ENCODE results near the gene TFDP2. TPM values are rescaled to one million over a fixed set of nuclear protein-coding genes. Genes with fewer than 3 reads are reported as not detected.

TFDP2 gene
- total and polyA plus RNA-seq, 9 of the 15 experiments (the other 6 are each of a cell fraction or from before 2014, with no cell fraction given): 95.6 to 179 (median 126) TPM

- no peak for TF ChIP-seq MEF2D (tag; conservative IDR thresholded peaks at IDR 0.05; ENCODE audit: low read depth)
- TF ChIP-seq ZNF324 (CRISPR knock-in tag; IDR thresholded peaks at IDR 0.05): no peak
- peak; percentile 7 for TF ChIP-seq DACH1 (IDR thresholded peaks at IDR 0.05; ENCODE audit: partially characterized antibody)
- TF ChIP-seq KAT8 (IDR thresholded peaks at IDR 0.05; ENCODE audit: low read depth): no peak
- TF ChIP-seq, protein P1, sequence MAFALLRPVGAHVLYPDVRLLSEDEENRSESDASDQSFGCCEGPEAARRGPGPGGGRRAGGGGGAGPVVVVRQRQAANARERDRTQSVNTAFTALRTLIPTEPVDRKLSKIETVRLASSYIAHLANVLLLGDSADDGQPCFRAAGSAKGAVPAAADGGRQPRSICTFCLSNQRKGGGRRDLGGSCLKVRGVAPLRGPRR (CRISPR knock-in tag; IDR thresholded peaks at IDR 0.05): no peak
- no peak for TF ChIP-seq ZNF551 (CRISPR knock-in tag; IDR thresholded peaks at IDR 0.05)
These were observed 102.3 kb downstream of the TFDP2 start (continued) for GRCh38 chr3:142047021-142047369.

DNA sequence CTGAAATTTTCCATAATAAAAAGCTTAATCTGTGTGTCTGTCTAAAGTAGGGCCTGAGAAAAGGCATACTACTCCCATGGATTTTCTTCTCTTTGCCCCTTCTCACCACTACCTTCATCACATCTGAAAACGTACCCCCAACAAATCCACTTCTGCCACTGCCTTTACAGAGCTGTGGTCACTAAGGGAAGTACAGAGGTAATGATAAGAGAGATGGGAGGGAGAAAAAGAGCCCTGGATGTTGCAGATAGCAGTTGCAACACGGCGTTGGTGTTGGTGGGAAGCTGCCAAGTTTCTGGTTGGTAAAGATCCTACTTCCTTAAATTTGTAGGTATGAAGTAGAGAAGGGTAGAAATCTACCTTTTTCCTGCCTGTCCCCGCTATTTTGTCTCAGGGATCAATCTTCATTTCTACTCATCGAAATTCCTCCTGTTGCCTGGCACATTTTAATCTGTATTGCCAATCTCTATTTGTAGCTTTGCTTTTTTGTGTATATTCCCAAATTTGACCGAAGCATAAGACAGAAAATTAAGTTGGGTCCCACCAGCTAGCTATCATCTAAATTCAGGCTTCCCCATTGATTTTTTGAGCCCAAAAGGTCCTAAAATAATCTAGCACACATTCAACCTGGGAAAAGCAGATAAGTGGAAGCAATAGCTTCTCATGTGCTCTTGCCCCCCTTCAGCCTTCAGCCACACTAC is 102.9 kb downstream of the TFDP2 start:
- 0% methylated on average over 6 of the region's 6 CpGs for WGBS (ENCODE audit: insufficient coverage, low coverage, missing lambda C conversion rate)
- H3K9me3 ChIP-seq (replicated peaks; ENCODE audit: control insufficient read depth, insufficient read depth, low read depth, low read length): peaks cover 4% of the 10 kb centered on the region
- peak; percentile 80 to 94 (median 86) for DNase-seq (ENCODE audit: extremely low read depth in 1 of 4, low spot score in 3 of 4)
- H3K4me1 ChIP-seq (replicated peaks in 1 of 2; ENCODE audit: control insufficient read depth in 2 of 2, insufficient read depth in 2 of 2, low read length in 2 of 2): peaks cover 20 to 23% of the 10 kb centered on the region in 2 experiments
- H3K4me3 ChIP-seq: peak overlapping the region; percentile 24
- no peaks in the 10 kb centered on the region for H3K36me3 ChIP-seq (ENCODE audit: control insufficient read depth, insufficient read depth, low read length)
- ChIA-PET CTCF (ENCODE audit: low intra/inter-chr PET ratio) (no interaction called here), POLR2A (interaction anchor here (0.7 to 1.9 kb wide), 9 partner anchors 9 to 74 kb away, joined by 3 to 12 read pairs (median 4); no protein-coding TSS in a partner anchor)
- peak; percentile 98 for ATAC-seq
- peak overlapping the region; percentile 92 for H3K27ac ChIP-seq (ENCODE audit: extremely low read depth, low read depth, low read length)
- no peaks in the 10 kb centered on the region for H3K79me2 ChIP-seq (ENCODE audit: control insufficient read depth, insufficient read depth, low read length)
- FAIRE-seq: peak; percentile 97
- peak overlapping the region; percentile 63 for H2AFZ ChIP-seq (ENCODE audit: low read depth, low read length)
- H3K9ac ChIP-seq (ENCODE audit: insufficient read depth in 1 of 2, low read depth in 2 of 2, low read length in 2 of 2): peak overlapping the region in 1 of 2 experiments; percentile 66; a peak in 2 of 4 replicates
- intact Hi-C loops (cut with micrococcal nuclease): loop anchor here (1.0 kb wide), 2 partner anchors 18 to 24 kb away; no protein-coding TSS in a partner anchor
- no peaks in the 10 kb centered on the region for H3K27me3 ChIP-seq (ENCODE audit: control insufficient read depth in 2 of 2, insufficient read depth in 2 of 2, low read length in 2 of 2)
- H4K20me1 ChIP-seq (replicated peaks; ENCODE audit: control insufficient read depth, insufficient read depth, low read length): no peaks in the 10 kb centered on the region
- in situ Hi-C loops (cut with MboI): no loop called here
- no peaks in the 10 kb centered on the region for H3K9me1 ChIP-seq (ENCODE audit: control insufficient read depth, insufficient read depth, low read length)
- BruUV-seq (replicated peaks): no TSS peak
- H3K4me2 ChIP-seq (ENCODE audit: insufficient read depth, low read length): peak overlapping the region; percentile 59
- peak in 1 of 2 experiments; percentile 22; a peak in 3 of 4 replicates for TF ChIP-seq FOXK2 (conservative IDR thresholded peaks at IDR 0.05 in 1 of 2, IDR thresholded peaks at IDR 0.05 in 1 of 2; ENCODE audit: low read depth in 2 of 2)
- TF ChIP-seq NR2C2 (CRISPR knock-in tag; IDR thresholded peaks at IDR 0.05): no peak
- 0 out of 2 replicates have a peak, but pooled peaks have one; percentile 13 for TF ChIP-seq NR2C2 (tag; IDR thresholded peaks at IDR 0.05)
- no peak for TF ChIP-seq CSDE1 (IDR thresholded peaks at IDR 0.05)
- TF ChIP-seq CXXC5 (CRISPR knock-in tag; IDR thresholded peaks at IDR 0.05): peak; percentile 65
- TF ChIP-seq ZNF175 (CRISPR knock-in tag; IDR thresholded peaks at IDR 0.05; ENCODE audit: low read depth): peak; percentile 79; the same call in 1 of the 2 replicates
- TF ChIP-seq, protein P2, sequence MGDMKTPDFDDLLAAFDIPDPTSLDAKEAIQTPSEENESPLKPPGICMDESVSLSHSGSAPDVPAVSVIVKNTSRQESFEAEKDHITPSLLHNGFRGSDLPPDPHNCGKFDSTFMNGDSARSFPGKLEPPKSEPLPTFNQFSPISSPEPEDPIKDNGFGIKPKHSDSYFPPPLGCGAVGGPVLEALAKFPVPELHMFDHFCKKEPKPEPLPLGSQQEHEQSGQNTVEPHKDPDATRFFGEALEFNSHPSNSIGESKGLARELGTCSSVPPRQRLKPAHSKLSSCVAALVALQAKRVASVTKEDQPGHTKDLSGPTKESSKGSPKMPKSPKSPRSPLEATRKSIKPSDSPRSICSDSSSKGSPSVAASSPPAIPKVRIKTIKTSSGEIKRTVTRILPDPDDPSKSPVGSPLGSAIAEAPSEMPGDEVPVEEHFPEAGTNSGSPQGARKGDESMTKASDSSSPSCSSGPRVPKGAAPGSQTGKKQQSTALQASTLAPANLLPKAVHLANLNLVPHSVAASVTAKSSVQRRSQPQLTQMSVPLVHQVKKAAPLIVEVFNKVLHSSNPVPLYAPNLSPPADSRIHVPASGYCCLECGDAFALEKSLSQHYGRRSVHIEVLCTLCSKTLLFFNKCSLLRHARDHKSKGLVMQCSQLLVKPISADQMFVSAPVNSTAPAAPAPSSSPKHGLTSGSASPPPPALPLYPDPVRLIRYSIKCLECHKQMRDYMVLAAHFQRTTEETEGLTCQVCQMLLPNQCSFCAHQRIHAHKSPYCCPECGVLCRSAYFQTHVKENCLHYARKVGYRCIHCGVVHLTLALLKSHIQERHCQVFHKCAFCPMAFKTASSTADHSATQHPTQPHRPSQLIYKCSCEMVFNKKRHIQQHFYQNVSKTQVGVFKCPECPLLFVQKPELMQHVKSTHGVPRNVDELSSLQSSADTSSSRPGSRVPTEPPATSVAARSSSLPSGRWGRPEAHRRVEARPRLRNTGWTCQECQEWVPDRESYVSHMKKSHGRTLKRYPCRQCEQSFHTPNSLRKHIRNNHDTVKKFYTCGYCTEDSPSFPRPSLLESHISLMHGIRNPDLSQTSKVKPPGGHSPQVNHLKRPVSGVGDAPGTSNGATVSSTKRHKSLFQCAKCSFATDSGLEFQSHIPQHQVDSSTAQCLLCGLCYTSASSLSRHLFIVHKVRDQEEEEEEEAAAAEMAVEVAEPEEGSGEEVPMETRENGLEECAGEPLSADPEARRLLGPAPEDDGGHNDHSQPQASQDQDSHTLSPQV (IDR thresholded peaks at IDR 0.05): peak; percentile 75
- TF ChIP-seq STAT5A (IDR thresholded peaks at IDR 0.05; ENCODE audit: borderline replicate concordance, low read length): peak; percentile 89
- TF ChIP-seq E2F6 (IDR thresholded peaks at IDR 0.05; ENCODE audit: borderline replicate concordance in 1 of 2, extremely low read depth in 1 of 2, insufficient read depth in 1 of 2, insufficient read length in 1 of 2, low read depth in 1 of 2, low read length in 1 of 2, poor library complexity in 1 of 2, severe bottlenecking in 1 of 2): no peak

Measured in K562 (cell line).